H1 (cell line): ENCODE data around the gene TMEM14C.

Source experiments
- ATF2 ChIP-seq: IDR thresholded peaks from 2 replicates; pipeline ENCODE4 v1.6.1; 2012; ENCODE audit warnings: low read length, inconsistent platforms
- BRCA1 ChIP-seq: IDR thresholded peaks from 2 replicates; pipeline ENCODE4 v1.6.1; 2012; ENCODE audit warnings: low read depth, low read length, improper control_type of control experiment
- CBX5 ChIP-seq: fragments of 300-800, 300-1000 bp; sonication (generic); IDR thresholded peaks from 2 replicates; pipeline ENCODE4 v1.7.1; 2016; ENCODE audit warnings: antibody characterized with exemption, low read length, low read depth
- CTCF ChIP-seq, 3 experiments: IDR thresholded peaks; 1 replicate in 2 of 3; 2 replicates in 1 of 3; pipeline versions ENCODE4 v1.5.1 to v1.6.1; 2011; ENCODE audit warnings: low read length in 3 of 3, mild to moderate bottlenecking in 3 of 3, inconsistent platforms in 2 of 3, low read depth in 1 of 3, moderate library complexity in 1 of 3; ENCODE audit not compliant: insufficient read depth in 1 of 3; ENCODE audit errors: control extremely low read depth in 1 of 3
- EGR1 ChIP-seq: IDR thresholded peaks from 2 replicates; pipeline ENCODE4 v1.6.1; 2011; ENCODE audit warnings: low read depth, low read length, borderline replicate concordance
- GABPA ChIP-seq: IDR thresholded peaks from 2 replicates; pipeline ENCODE4 v1.6.1; 2011; ENCODE audit warnings: mild to moderate bottlenecking, low read length, moderate library complexity, borderline replicate concordance; ENCODE audit not compliant: insufficient read depth
- HDAC6 ChIP-seq: IDR thresholded peaks from one replicate; pipeline ENCODE4 v1.7.1; 2012; ENCODE audit warnings: low read depth, mild to moderate bottlenecking, inconsistent platforms, low read length, moderate library complexity
- POLR2AphosphoS5 ChIP-seq: IDR thresholded peaks from 2 replicates; pipeline ENCODE4 v1.6.1; 2011; ENCODE audit warnings: low read depth, low read length
- RAD21 ChIP-seq, 2 experiments: IDR thresholded peaks in 1 of 2; conservative IDR thresholded peaks in 1 of 2; 2 replicates each; pipeline ENCODE4 v1.6.1; 2011; ENCODE audit warnings: low read depth in 2 of 2, low read length in 2 of 2, improper control_type of control experiment in 1 of 2, inconsistent platforms in 1 of 2, mild to moderate bottlenecking in 1 of 2, moderate library complexity in 1 of 2
- RNF2 ChIP-seq: fragments of 200-900, 300-1000 bp; sonication (generic); IDR thresholded peaks from 2 replicates; pipeline ENCODE4 v1.7.1; 2016; ENCODE audit warnings: borderline replicate concordance, low read depth, mild to moderate bottlenecking, antibody characterized with exemption, low read length; ENCODE audit not compliant: poor library complexity, severe bottlenecking; ENCODE audit errors: missing control alignments
- TAF7 ChIP-seq: optimal IDR thresholded peaks from 2 replicates; pipeline ENCODE3; 2011; ENCODE audit warnings: low read depth, mild to moderate bottlenecking, inconsistent platforms, low read length, moderate library complexity, borderline replicate concordance

GRCh38 chr6:10719296-10719963 lies 3.4 kb upstream of the TMEM14C start:
- TF ChIP-seq CTCF (IDR thresholded peaks at IDR 0.05; ENCODE audit: control extremely low read depth in 1 of 3, insufficient read depth in 1 of 3, low read depth in 1 of 3, low read length in 3 of 3) = no peak
- no peak for TF ChIP-seq RNF2
- TF ChIP-seq ATF2 = no peak
- no peak for TF ChIP-seq HDAC6
- no peak for TF ChIP-seq RAD21 (IDR thresholded peaks at IDR 0.05 in 1 of 2, conservative IDR thresholded peaks at IDR 0.05 in 1 of 2; ENCODE audit: low read depth in 2 of 2, low read length in 2 of 2)
- TF ChIP-seq CBX5 = no peak
- no peak for TF ChIP-seq BRCA1
- no peak for TF ChIP-seq POLR2AphosphoS5
- TF ChIP-seq EGR1 = no peak
- no peak for TF ChIP-seq TAF7
- no peak for TF ChIP-seq GABPA
